Cardiac septum (tissue), 1 donor: ENCODE measurements around the gene FBXO7. TPM values are rescaled to one million over a fixed set of nuclear protein-coding genes. Genes with fewer than 3 reads are reported as not detected.

Experiments
- DNase-seq: peaks from one replicate; pipeline ENCODE4 v3.0.0-alpha.2; 2020; ENCODE audit warnings: low spot score
- intact Hi-C: fragments of 100-400 bp; cut with DNase I; formaldehyde crosslinking; loops from one replicate; pipeline ENCODE4 v1.14.0; 2022
- total RNA-seq: library from RNA; stranded (reverse); fragmentation: NEBNext Ultra II Directional; extraction: Animal tissue kit (Norgen Biotek cat#: 25700); gene quantifications from one replicate; pipeline ENCODE4 v1.2.1, GENCODE V29; 2021
- donor health status: DM: no; HTN: no; CAD: no.

The FBXO7 gene
- total RNA-seq, 1 donor from 2014 or later: 44.8 TPM

- DNase-seq: no peak
- intact Hi-C loops: no loop called here
These were observed 12.2 kb downstream of the FBXO7 start for GRCh38 chr22:32486656-32487390.

GRCh38 chr22:32487461-32487860, 12.8 kb downstream of the FBXO7 start:
- intact Hi-C loops: no loop called here

GRCh38 chr22:32489377-32489776, 14.8 kb downstream of the FBXO7 start:
- DNase-seq: no peak
- intact Hi-C loops: no loop called here

More at GRCh38 chr22:32487461-32487860, 12.8 kb downstream of the FBXO7 start:
- no peak for DNase-seq

- no peak for DNase-seq
- intact Hi-C loops: no loop called here
These were observed 15.7 kb downstream of the FBXO7 start for GRCh38 chr22:32490279-32490678.

- DNase-seq: no peak
- intact Hi-C loops: no loop called here
These were observed 17.5 kb downstream of the FBXO7 start for GRCh38 chr22:32492111-32492510.

- no peak for DNase-seq
- intact Hi-C loops: no loop called here
These were observed 18.9 kb downstream of the FBXO7 start for GRCh38 chr22:32493551-32493950.

- no peak for DNase-seq
- intact Hi-C loops: no loop called here
These were observed 20.4 kb downstream of the FBXO7 start for GRCh38 chr22:32494971-32495370.

- intact Hi-C loops: no loop called here
- DNase-seq: no peak
These were observed 25.1 kb downstream of the FBXO7 start for GRCh38 chr22:32499666-32500065.

- DNase-seq: no peak
- intact Hi-C loops: no loop called here
These were observed 27.5 kb downstream of the FBXO7 start for GRCh38 chr22:32501836-32502752.

- intact Hi-C loops: no loop called here
- no peak for DNase-seq
These were observed 34.4 kb downstream of the FBXO7 start for GRCh38 chr22:32509045-32509444.

GRCh38 chr22:32511274-32511673, 36.7 kb downstream of the FBXO7 start:
- intact Hi-C loops: no loop called here

GRCh38 chr22:32511776-32512175, 37.2 kb downstream of the FBXO7 start:
- no peak for DNase-seq
- intact Hi-C loops: no loop called here

More at GRCh38 chr22:32511274-32511673, 36.7 kb downstream of the FBXO7 start:
- no peak for DNase-seq

- no peak for DNase-seq
- intact Hi-C loops: no loop called here
These were observed 37.8 kb downstream of the FBXO7 start for GRCh38 chr22:32512267-32512982.

- DNase-seq: no peak
- intact Hi-C loops: no loop called here
These were observed 40.5 kb downstream of the FBXO7 start for GRCh38 chr22:32515084-32515483.

- intact Hi-C loops: no loop called here
- DNase-seq: no peak
These were observed 42.9 kb downstream of the FBXO7 start for GRCh38 chr22:32517488-32517887.

GRCh38 chr22:32517921-32518320, 43.3 kb downstream of the FBXO7 start:
- no peak for DNase-seq
- intact Hi-C loops: no loop called here

- no peak for DNase-seq
- intact Hi-C loops: no loop called here
These were observed 43.8 kb downstream of the FBXO7 start for GRCh38 chr22:32518381-32518780.

- intact Hi-C loops: no loop called here
- DNase-seq: no peak
These were observed 44.2 kb downstream of the FBXO7 start for GRCh38 chr22:32518848-32519247.

- DNase-seq: no peak
- intact Hi-C loops: no loop called here
These were observed 46.0 kb downstream of the FBXO7 start for GRCh38 chr22:32520612-32521011.

GRCh38 chr22:32522237-32522636, 47.6 kb downstream of the FBXO7 start:
- intact Hi-C loops: no loop called here
- no peak for DNase-seq
